Epithelial cell of proximal tubule (primary cell): ENCODE measurements around the gene MOB1A. TPM values are rescaled to one million over a fixed set of nuclear protein-coding genes. Genes with fewer than 3 reads are reported as not detected.
"Not testable (repeated sequence)": the region's sequence is repeated elsewhere in the genome, so short reads cannot be mapped to it uniquely, and the experiment has no call there.

Source experiments
- DNase-seq: peaks from one replicate; pipeline ENCODE4 v3.0.0-alpha.2; 2011; ENCODE audit warnings: low read depth
- H3K4me3 ChIP-seq: 2 replicates; pipeline ENCODE4 v1.5.1; 2011; ENCODE audit warnings: low read depth, mild to moderate bottlenecking, low read length
- CTCF ChIP-seq: conservative IDR thresholded peaks from 2 replicates; pipeline ENCODE4 v1.5.1; 2012; ENCODE audit warnings: low read depth, mild to moderate bottlenecking, low read length
- total RNA-seq: library from RNA; depleted of rRNA; stranded (reverse); fragments of >200 nt; gene quantifications from 2 replicates; pipeline ENCODE4 v1.2.3, GENCODE V29; 2015

The MOB1A gene
- total RNA-seq, 1 donor from 2014 or later = 70.4 TPM

GRCh38 chr2:74137651-74138599, 40.8 kb downstream of the MOB1A start:
- no peak overlapping the region for H3K4me3 ChIP-seq
- no peak for TF ChIP-seq CTCF

GRCh38 chr2:74131901-74132300, 46.8 kb downstream of the MOB1A start:
- DNase-seq = no peak
- no peak for TF ChIP-seq CTCF
- no peak overlapping the region for H3K4me3 ChIP-seq

More at GRCh38 chr2:74137651-74138599, 40.8 kb downstream of the MOB1A start:
- no peak for DNase-seq

- no peak for DNase-seq
- no peak overlapping the region for H3K4me3 ChIP-seq
Observed at GRCh38 chr2:74130211-74130995, 48.3 kb downstream of the MOB1A start.

GRCh38 chr2:74128206-74128605, 50.5 kb downstream of the MOB1A start:
- no peak for TF ChIP-seq CTCF
- no peak for DNase-seq
- H3K4me3 ChIP-seq = no peak overlapping the region

More at GRCh38 chr2:74130211-74130995, 48.3 kb downstream of the MOB1A start:
- no peak for TF ChIP-seq CTCF

GRCh38 chr2:74123955-74124354, 54.7 kb downstream of the MOB1A start:
- DNase-seq, H3K4me3 ChIP-seq: not testable (repeated sequence)

GRCh38 chr2:74121846-74122245, 56.8 kb downstream of the MOB1A start:
- H3K4me3 ChIP-seq, DNase-seq: not testable (repeated sequence)

GRCh38 chr2:74119912-74120825, 58.5 kb downstream of the MOB1A start:
- peak overlapping the region; percentile 70 for H3K4me3 ChIP-seq
- no peak for DNase-seq
- TF ChIP-seq CTCF = peak; percentile 46
